ENCODE measurements around the gene CCM2. TPM values are rescaled to one million over a fixed set of nuclear protein-coding genes. Genes with fewer than 3 reads are reported as not detected.

Gene CCM2
- total and polyA plus RNA-seq, 2 of the 8 experiments (the other 6 are each of a cell fraction or from before 2014, with no cell fraction given), result 31.6 to 41.2 TPM

DNA sequence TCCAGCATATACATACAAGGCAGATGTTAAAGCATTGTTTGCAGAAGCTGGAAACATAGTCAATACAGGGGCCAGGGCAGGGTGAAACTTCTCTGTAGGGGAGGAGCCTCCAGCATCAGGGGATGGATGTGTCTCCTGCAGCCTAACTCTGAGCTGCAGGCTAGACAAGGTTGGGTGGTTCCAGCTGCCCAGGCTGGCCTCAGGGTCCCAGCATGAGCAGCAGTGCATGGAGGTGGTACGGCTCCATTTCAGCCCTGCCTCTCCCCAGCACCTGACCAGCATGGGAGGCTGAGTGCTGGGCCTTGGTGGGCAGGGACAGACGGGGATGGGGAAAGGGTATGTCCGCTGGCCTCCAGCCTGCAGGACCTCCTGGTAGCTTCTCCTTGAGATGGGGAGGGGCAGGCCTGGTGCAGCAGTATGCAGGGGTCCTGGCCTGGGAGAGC lies 118.9 kb downstream of the CCM2 start (continued):
- TF ChIP-seq EP300 (IDR thresholded peaks at IDR 0.05; ENCODE audit: borderline replicate concordance in 1 of 2, low read depth in 2 of 2, low read length in 2 of 2), result no peak
- TF ChIP-seq POLR2A (IDR thresholded peaks at IDR 0.05; ENCODE audit: control extremely low read depth in 1 of 2, low read depth in 2 of 2, low read length in 2 of 2), result no peak
- TF ChIP-seq CREB1 (IDR thresholded peaks at IDR 0.05), result no peak
- no peak for TF ChIP-seq BCL11A (IDR thresholded peaks at IDR 0.05; ENCODE audit: low read depth in 2 of 2, low read length in 2 of 2)

Data from H1 (cell line).